SJSA1 (cell line): ENCODE results near the gene GPR148. TPM values are rescaled to one million over a fixed set of nuclear protein-coding genes. Genes with fewer than 3 reads are reported as not detected.
"Not testable (repeated sequence)": the region's sequence is repeated elsewhere in the genome, so short reads cannot be mapped to it uniquely, and the experiment has no call there.

Experiments used
- DNase-seq, 2 experiments: peaks; one replicate each; pipeline ENCODE4 v3.0.0-alpha.2; 2015 to 2020; ENCODE audit warnings: low spot score in 2 of 2, low read depth in 1 of 2
- H3K27ac ChIP-seq: fragments of 250-450 bp; sonication (Bioruptor Pico); 2 replicates; pipeline ENCODE4 v1.5.1; 2020; ENCODE audit warnings: mild to moderate bottlenecking, moderate library complexity
- H3K27me3 ChIP-seq: fragments of 250-450 bp; sonication (Bioruptor Pico); replicated peaks from 2 replicates; pipeline ENCODE4 v1.5.1; 2020; ENCODE audit warnings: mild to moderate bottlenecking, moderate library complexity
- H3K36me3 ChIP-seq: fragments of 250-450 bp; sonication (Bioruptor Pico); 2 replicates; pipeline ENCODE4 v1.5.1; 2020; ENCODE audit warnings: mild to moderate bottlenecking
- H3K4me1 ChIP-seq: fragments of 250-450 bp; sonication (Bioruptor Pico); replicated peaks from 2 replicates; pipeline ENCODE4 v1.6.1; 2021; ENCODE audit warnings: mild to moderate bottlenecking
- H3K4me3 ChIP-seq: fragments of 250-450 bp; sonication (Bioruptor Pico); 2 replicates; pipeline ENCODE4 v1.5.1; 2020; ENCODE audit warnings: mild to moderate bottlenecking
- H3K9me3 ChIP-seq: fragments of 250-450 bp; sonication (Bioruptor Pico); replicated peaks from 2 replicates; pipeline ENCODE4 v1.5.1; 2020; ENCODE audit warnings: mild to moderate bottlenecking
- total RNA-seq: library from RNA; depleted of rRNA; stranded (reverse); fragments of >200 nt; shearing (Covaris generic); gene quantifications from 2 replicates; pipeline ENCODE4 v1.2.3, GENCODE V29; 2014

The GPR148 gene
- total RNA-seq, 1 experiment from 2014 or later: not detected

DNA sequence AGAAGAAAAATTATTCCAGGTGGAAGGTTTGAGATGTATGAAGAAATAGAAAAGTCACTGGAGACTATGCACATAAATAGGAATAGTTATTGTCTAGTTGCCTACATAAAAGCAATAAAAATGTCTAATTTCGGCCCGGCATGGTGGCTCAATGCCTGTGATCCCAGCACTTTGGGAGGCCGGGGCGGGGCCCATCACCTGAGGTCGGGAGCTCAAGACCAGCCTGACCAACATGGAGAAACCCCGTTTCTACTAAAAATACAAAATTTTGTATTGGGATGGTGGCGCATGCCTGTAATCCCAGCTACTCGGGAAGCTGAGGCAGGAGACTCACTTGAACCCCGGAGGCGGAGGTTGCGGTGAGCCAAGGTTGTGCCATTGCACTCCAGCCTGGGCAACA lies 3.4 kb downstream of the GPR148 start:
- H3K36me3 ChIP-seq, H3K9me3 ChIP-seq, H3K4me3 ChIP-seq, H3K4me1 ChIP-seq, DNase-seq, H3K27ac ChIP-seq: not testable (repeated sequence)
- H3K27me3 ChIP-seq: peaks cover 10% of the 10 kb centered on the region; the same call in 1 of the 2 replicates

GRCh38 chr2:130735200-130735599 lies 6.3 kb downstream of the GPR148 start:
- Histone ChIP-seq H3K4me1 (no peaks in the 10 kb centered on the region), H3K36me3 (no peaks in the 10 kb centered on the region), H3K27me3 (peaks cover 10% of the 10 kb centered on the region; the same call in 1 of the 2 replicates), H3K4me3 (no peak overlapping the region), H3K27ac (no peak overlapping the region), H3K9me3 (no peaks in the 10 kb centered on the region)
- DNase-seq: no peak

DNA sequence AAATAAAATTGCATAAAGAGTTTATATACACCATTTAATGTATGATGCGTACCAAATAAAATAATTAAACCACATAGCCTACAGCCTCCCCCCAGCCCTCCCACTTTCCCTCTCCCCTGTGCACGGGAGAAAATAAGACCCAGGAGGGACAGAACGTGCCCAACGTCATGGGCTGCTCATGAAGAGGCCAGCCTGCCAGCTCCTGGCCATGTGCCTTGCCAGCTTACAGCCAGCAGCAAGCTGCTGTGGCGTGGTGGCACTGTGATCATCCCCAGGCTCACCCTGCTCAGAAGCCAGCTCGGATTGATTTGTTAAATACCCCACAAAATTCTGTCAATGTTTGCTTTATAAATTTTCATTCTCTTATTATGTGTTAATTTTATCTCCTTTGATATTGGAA lies 7.6 kb downstream of the GPR148 start:
- Histone ChIP-seq H3K27ac (no peak overlapping the region), H3K4me1 (no peaks in the 10 kb centered on the region), H3K4me3 (no peak overlapping the region), H3K36me3 (no peaks in the 10 kb centered on the region), H3K9me3 (no peaks in the 10 kb centered on the region), H3K27me3 (peaks cover 7% of the 10 kb centered on the region; the same call in 1 of the 2 replicates)
- DNase-seq: no peak

GRCh38 chr2:130737592-130737991 lies 8.7 kb downstream of the GPR148 start:
- H3K36me3 ChIP-seq: no peaks in the 10 kb centered on the region
- no peak overlapping the region for H3K27ac ChIP-seq
- H3K9me3 ChIP-seq: no peaks in the 10 kb centered on the region
- DNase-seq: no peak
- peaks cover 9% of the 10 kb centered on the region; the same call in 1 of the 2 replicates for H3K27me3 ChIP-seq
- no peaks in the 10 kb centered on the region for H3K4me1 ChIP-seq
- no peak overlapping the region for H3K4me3 ChIP-seq

DNA sequence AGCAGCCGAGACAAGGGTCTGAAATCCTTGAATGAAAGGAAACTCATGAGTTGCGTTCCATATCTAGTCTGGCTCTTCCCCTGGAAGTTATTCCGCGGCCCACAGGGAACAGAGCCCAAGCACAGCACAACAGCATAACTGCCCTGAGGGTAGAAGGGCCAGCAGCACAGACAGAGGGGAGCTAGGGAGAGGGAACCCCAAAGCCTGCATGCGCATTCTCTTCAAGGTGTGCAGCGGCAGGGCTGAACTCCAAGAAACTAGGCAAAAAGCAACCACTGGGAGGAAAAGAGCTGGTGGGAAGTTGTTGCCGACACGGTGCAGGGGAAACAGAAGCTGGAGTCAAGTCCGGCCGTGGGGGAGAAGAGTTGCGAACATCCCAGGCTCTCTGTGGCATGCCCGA lies 11.8 kb downstream of the GPR148 start:
- no peak for DNase-seq
- no peak overlapping the region for H3K27ac ChIP-seq
- no peak overlapping the region for H3K4me3 ChIP-seq
- H3K27me3 ChIP-seq: peaks cover 10% of the 10 kb centered on the region
- no peaks in the 10 kb centered on the region for H3K36me3 ChIP-seq
- no peaks in the 10 kb centered on the region for H3K4me1 ChIP-seq
- H3K9me3 ChIP-seq: no peaks in the 10 kb centered on the region

DNA sequence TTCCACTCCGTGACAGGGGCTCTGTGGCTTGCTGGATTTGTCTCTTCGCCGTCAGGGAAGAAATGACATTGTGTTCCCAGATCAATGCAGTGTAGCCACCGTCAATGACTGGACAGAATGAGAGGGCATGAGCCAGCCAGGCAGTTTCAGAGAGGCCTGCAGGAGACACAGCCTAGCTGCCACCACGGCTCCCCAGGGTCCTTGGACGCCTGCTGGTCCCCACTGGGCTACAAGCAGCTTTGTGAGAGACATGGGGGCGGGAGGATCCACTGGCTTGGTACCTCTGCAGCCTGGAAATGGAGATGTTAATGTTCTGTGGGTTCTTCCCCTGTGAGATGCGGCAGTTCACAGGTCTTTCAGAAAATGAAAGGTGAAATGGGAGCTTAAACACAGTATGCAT lies 14.4 kb downstream of the GPR148 start:
- peaks cover 13% of the 10 kb centered on the region for H3K27me3 ChIP-seq
- H3K4me1 ChIP-seq: no peaks in the 10 kb centered on the region
- H3K27ac ChIP-seq: no peak overlapping the region
- H3K9me3 ChIP-seq: no peaks in the 10 kb centered on the region
- DNase-seq: no peak
- no peaks in the 10 kb centered on the region for H3K36me3 ChIP-seq
- H3K4me3 ChIP-seq: no peak overlapping the region

GRCh38 chr2:130744287-130745117 lies 15.6 kb downstream of the GPR148 start:
- no peak overlapping the region for H3K27ac ChIP-seq
- no peaks in the 10 kb centered on the region for H3K9me3 ChIP-seq
- H3K36me3 ChIP-seq: no peaks in the 10 kb centered on the region
- peaks cover 13% of the 10 kb centered on the region for H3K27me3 ChIP-seq
- no peak for DNase-seq
- H3K4me1 ChIP-seq: no peaks in the 10 kb centered on the region
- no peak overlapping the region for H3K4me3 ChIP-seq

DNA sequence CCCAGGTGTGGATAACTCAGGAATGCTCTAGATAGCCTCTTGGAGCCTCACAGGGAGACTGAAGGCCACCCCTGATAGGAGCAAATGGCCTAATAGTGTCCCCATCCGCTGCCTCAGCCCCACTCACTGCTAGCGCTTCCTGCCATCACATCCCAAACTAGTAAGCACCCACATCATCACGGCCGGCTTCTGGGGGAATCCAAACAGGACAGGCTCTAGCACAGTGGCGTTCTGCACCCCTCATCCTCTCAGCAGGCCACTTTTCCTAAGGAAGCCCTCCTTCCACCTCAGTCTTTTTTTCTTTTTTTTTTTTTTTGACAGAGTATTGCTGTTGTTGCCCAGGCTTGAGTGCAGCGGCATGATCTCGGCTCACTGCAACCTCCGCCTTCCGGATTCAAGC lies 20.2 kb downstream of the GPR148 start:
- Histone ChIP-seq H3K27ac (no peak overlapping the region), H3K27me3 (peaks cover 16% of the 10 kb centered on the region), H3K4me1 (no peaks in the 10 kb centered on the region), H3K36me3 (no peaks in the 10 kb centered on the region), H3K9me3 (no peaks in the 10 kb centered on the region), H3K4me3 (no peak overlapping the region)
- DNase-seq: no peak

DNA sequence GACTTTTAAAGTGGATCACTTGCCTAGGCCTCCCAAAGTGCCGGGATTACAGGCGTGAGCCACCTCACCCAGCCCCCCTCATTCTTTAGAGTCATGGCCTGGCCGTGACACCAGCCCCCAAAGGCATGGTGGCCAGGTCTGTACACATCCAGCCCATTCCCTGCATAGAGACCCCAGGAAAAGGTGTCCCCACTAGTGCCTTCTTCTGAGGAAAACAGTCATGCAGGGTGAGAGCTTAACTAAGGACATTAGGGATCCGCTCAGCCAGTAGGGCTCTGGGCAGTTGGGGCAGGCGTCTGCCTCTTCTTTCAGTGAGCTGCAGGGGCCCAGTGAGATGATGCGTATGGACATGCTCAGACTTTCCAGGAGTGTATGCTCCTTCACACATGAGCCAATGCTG lies 20.8 kb downstream of the GPR148 start:
- Histone ChIP-seq H3K4me3 (no peak overlapping the region), H3K4me1 (no peaks in the 10 kb centered on the region), H3K9me3 (no peaks in the 10 kb centered on the region), H3K27ac (no peak overlapping the region), H3K36me3 (no peaks in the 10 kb centered on the region), H3K27me3 (peaks cover 20% of the 10 kb centered on the region)
- no peak for DNase-seq

GRCh38 chr2:130754811-130755210 lies 25.9 kb downstream of the GPR148 start:
- Histone ChIP-seq H3K27ac (no peak overlapping the region), H3K9me3 (no peaks in the 10 kb centered on the region), H3K27me3 (peaks cover 32% of the 10 kb centered on the region), H3K4me3 (no peak overlapping the region), H3K36me3 (no peaks in the 10 kb centered on the region), H3K4me1 (no peaks in the 10 kb centered on the region; the same call in 1 of the 2 replicates)
- no peak for DNase-seq

DNA sequence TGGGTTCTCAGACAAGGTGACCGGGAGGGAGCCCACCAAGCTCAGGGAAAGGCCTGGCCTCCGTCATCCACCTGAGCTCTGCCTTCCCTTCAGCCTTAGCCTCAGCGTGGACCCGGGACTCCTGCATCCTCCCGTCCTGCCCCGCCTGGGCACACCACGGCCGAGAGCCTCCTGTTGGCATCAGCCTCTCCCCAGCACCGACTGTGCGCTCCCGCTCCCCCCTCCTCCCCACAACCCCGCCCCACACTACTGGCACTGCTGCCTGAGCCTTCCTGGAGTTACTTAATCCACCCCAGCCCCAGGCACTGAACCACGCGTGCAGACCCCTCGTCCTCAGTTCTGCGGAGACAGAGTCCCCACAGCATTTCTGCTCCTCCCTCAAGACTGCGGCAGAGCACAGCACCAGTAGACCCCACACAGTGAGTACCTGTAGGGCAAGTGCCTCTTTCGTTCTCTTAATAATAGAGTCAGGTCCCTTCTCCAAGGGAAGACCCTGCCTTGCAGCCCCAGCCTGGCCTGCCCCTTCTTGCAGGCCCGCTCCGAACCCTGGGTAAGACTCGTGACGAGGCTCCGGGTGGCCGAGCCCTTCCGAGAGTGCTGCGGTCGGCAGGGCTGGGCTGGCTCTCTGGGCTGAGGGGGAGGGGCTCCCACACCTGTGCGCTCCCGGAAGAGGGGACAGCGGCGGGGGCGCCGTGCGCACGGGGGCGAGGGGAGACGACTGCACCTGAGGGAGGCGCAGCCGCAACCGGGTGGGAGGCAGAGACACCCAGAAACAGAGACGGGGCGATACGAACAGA lies 26.6 kb downstream of the GPR148 start, which contains the start of gene AMER3:
Gene AMER3, plus strand, starts transcription at position 285 of the 797 bp plus-strand sequence. CDS start 6,533 bp downstream, outside the sequence.
- peaks cover 35% of the 10 kb centered on the region for H3K27me3 ChIP-seq
- H3K36me3 ChIP-seq: no peaks in the 10 kb centered on the region
- no peak within 1 kb of the TSS for H3K4me3 ChIP-seq
- no peak for DNase-seq
- no peaks in the 10 kb centered on the region for H3K9me3 ChIP-seq
- H3K27ac ChIP-seq: no peak within 1 kb of the TSS
- no peaks in the 10 kb centered on the region; the same call in 1 of the 2 replicates for H3K4me1 ChIP-seq

- no peaks in the 10 kb centered on the region for H3K36me3 ChIP-seq
- no peak for DNase-seq
- H3K4me1 ChIP-seq: no peaks in the 10 kb centered on the region; the same call in 1 of the 2 replicates
- H3K27ac ChIP-seq: no peak overlapping the region
- H3K4me3 ChIP-seq: no peak overlapping the region
- no peaks in the 10 kb centered on the region for H3K9me3 ChIP-seq
- H3K27me3 ChIP-seq: peaks cover 35% of the 10 kb centered on the region
Observed at GRCh38 chr2:130756053-130756873, 27.4 kb downstream of the GPR148 start.

DNA sequence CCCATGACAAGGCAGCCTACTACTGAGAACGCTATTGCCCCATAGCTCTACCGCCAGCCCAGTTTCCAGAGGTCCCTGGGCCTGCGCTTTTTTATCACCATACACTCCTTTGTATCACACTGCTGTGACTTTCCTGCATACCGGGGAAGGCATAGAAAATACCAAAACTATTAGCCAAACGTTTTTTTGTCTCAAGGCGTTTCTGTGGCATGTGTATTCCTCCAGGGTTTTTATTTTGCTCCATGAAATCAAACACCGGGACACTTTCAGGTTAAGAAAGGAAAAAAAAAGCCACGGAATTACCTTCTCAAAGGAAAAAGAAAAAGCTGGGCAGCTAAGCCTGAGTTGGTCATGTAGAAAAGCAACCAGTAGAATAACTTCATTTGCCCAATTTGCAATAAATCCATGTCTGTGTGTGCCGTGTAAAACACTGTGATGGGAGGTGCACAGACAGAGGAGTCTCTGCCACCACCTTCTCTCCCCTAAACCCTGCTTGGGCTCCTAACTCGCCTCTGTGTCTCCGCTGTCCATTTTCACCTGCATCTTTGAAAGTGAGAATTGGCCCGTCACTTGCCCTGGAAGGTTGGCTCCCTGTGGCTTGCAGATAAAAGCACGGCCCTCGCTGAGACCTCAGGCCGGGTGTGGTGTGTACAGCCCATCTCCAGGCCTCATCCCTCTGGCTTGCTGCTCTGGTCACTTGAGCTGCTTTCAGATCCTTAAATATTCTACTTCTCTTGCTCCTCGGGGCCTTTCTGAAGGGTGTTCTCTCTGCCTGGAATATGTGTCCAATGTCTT lies 28.2 kb downstream of the GPR148 start:
- Histone ChIP-seq H3K27me3 (peaks cover 35% of the 10 kb centered on the region), H3K9me3 (no peaks in the 10 kb centered on the region), H3K27ac (no peak overlapping the region), H3K4me3 (no peak overlapping the region), H3K4me1 (no peaks in the 10 kb centered on the region; the same call in 1 of the 2 replicates), H3K36me3 (no peaks in the 10 kb centered on the region)
- DNase-seq: no peak
